HEK293 (cell line): ENCODE results near the gene LRP10.
A peak's percentile ranks its signal among the peaks of the same experiment; 100 is the strongest.

ENCODE experiments used
- KLF7 ChIP-seq: fragments of 450-650 bp; formaldehyde crosslinking; IDR thresholded peaks from 2 replicates; pipeline ENCODE4 v1.5.1; 2016; ENCODE audit warnings: missing biosample characterization, missing genetic modification characterization, borderline replicate concordance
- KLF9 ChIP-seq: fragments of 450-650 bp; formaldehyde crosslinking; IDR thresholded peaks from 2 replicates; pipeline ENCODE4 v1.5.1; 2016; ENCODE audit warnings: missing biosample characterization, missing genetic modification characterization, low read depth
- MEIS1 ChIP-seq: sonication (generic); formaldehyde crosslinking; IDR thresholded peaks from 2 replicates; pipeline ENCODE4 v1.8.1; 2022; ENCODE audit warnings: missing genetic modification reagents, mild to moderate bottlenecking, borderline replicate concordance
- SP7 ChIP-seq: fragments of 450-650 bp; formaldehyde crosslinking; IDR thresholded peaks from 2 replicates; pipeline ENCODE4 v1.5.1; 2016; ENCODE audit warnings: missing biosample characterization, missing genetic modification characterization
- YY1 ChIP-seq: fragments of 450-650 bp; formaldehyde crosslinking; IDR thresholded peaks from 2 replicates; pipeline ENCODE4 v1.5.1; 2018; ENCODE audit warnings: missing biosample characterization, missing genetic modification characterization
- ZFP37 ChIP-seq: fragments of 450-650 bp; formaldehyde crosslinking; IDR thresholded peaks from 2 replicates; pipeline ENCODE4 v1.5.1; 2016; ENCODE audit warnings: missing biosample characterization, missing genetic modification characterization
- ZFP41 ChIP-seq: fragments of 450-650 bp; formaldehyde crosslinking; IDR thresholded peaks from 2 replicates; pipeline ENCODE4 v1.5.1; 2016; ENCODE audit warnings: missing biosample characterization, missing genetic modification characterization, borderline replicate concordance
- ZNF10 ChIP-seq: fragments of 450-650 bp; formaldehyde crosslinking; IDR thresholded peaks from 2 replicates; pipeline ENCODE4 v1.5.1; 2017; ENCODE audit warnings: missing biosample characterization, missing genetic modification characterization
- ZNF155 ChIP-seq: fragments of 450-650 bp; formaldehyde crosslinking; IDR thresholded peaks from 2 replicates; pipeline ENCODE4 v1.5.1; 2016; ENCODE audit warnings: missing biosample characterization, missing genetic modification characterization
- ZNF175 ChIP-seq: fragments of 450-650 bp; formaldehyde crosslinking; IDR thresholded peaks from 2 replicates; pipeline ENCODE4 v1.5.1; 2016; ENCODE audit warnings: missing biosample characterization, missing genetic modification characterization
- ZNF214 ChIP-seq: fragments of 450-650 bp; formaldehyde crosslinking; IDR thresholded peaks from 2 replicates; pipeline ENCODE4 v1.5.1; 2017; ENCODE audit warnings: missing biosample characterization, mild to moderate bottlenecking, missing genetic modification characterization, borderline replicate concordance
- ZNF324 ChIP-seq: fragments of 450-650 bp; formaldehyde crosslinking; IDR thresholded peaks from 2 replicates; pipeline ENCODE4 v1.5.1; 2016; ENCODE audit warnings: missing biosample characterization, missing genetic modification characterization
- ZNF416 ChIP-seq: fragments of 450-650 bp; formaldehyde crosslinking; IDR thresholded peaks from 2 replicates; pipeline ENCODE4 v1.5.1; 2016; ENCODE audit warnings: missing biosample characterization, missing genetic modification characterization
- ZNF610 ChIP-seq: fragments of 450-650 bp; formaldehyde crosslinking; IDR thresholded peaks from 2 replicates; pipeline ENCODE4 v1.5.1; 2016; ENCODE audit warnings: missing biosample characterization, missing genetic modification characterization, borderline replicate concordance
- ZNF624 ChIP-seq: fragments of 450-650 bp; formaldehyde crosslinking; IDR thresholded peaks from 2 replicates; pipeline ENCODE4 v1.5.1; 2017; ENCODE audit warnings: missing biosample characterization, missing genetic modification characterization
- ZNF768 ChIP-seq: fragments of 450-650 bp; formaldehyde crosslinking; IDR thresholded peaks from 2 replicates; pipeline ENCODE4 v1.5.1; 2018; ENCODE audit warnings: missing biosample characterization, mild to moderate bottlenecking, missing genetic modification characterization
- ZNF843 ChIP-seq: fragments of 450-650 bp; formaldehyde crosslinking; IDR thresholded peaks from 2 replicates; pipeline ENCODE4 v1.5.1; 2016; ENCODE audit warnings: missing biosample characterization, missing genetic modification characterization
- TF ChIP-seq, protein P1 (sequence below): fragments of 450-650 bp; formaldehyde crosslinking; IDR thresholded peaks from 2 replicates; pipeline ENCODE4 v1.5.1; 2016; ENCODE audit warnings: missing biosample characterization, missing genetic modification characterization
- TF ChIP-seq, protein P2 (sequence below): fragments of 450-650 bp; formaldehyde crosslinking; IDR thresholded peaks from 2 replicates; pipeline ENCODE4 v1.5.1; 2016; ENCODE audit warnings: missing biosample characterization, missing genetic modification characterization
- TF ChIP-seq, protein P3 (sequence below): fragments of 450-650 bp; formaldehyde crosslinking; IDR thresholded peaks from 2 replicates; pipeline ENCODE4 v1.5.1; 2016; ENCODE audit warnings: missing biosample characterization, missing genetic modification characterization
- TF ChIP-seq, protein P4 (sequence below): fragments of 450-650 bp; formaldehyde crosslinking; IDR thresholded peaks from 2 replicates; pipeline ENCODE4 v1.5.1; 2017; ENCODE audit warnings: missing biosample characterization, missing genetic modification characterization
- TF ChIP-seq, protein P5 (sequence below): fragments of 450-650 bp; formaldehyde crosslinking; IDR thresholded peaks from 2 replicates; pipeline ENCODE4 v1.5.1; 2017; ENCODE audit warnings: missing biosample characterization, missing genetic modification characterization

LRP10 gene

DNA sequence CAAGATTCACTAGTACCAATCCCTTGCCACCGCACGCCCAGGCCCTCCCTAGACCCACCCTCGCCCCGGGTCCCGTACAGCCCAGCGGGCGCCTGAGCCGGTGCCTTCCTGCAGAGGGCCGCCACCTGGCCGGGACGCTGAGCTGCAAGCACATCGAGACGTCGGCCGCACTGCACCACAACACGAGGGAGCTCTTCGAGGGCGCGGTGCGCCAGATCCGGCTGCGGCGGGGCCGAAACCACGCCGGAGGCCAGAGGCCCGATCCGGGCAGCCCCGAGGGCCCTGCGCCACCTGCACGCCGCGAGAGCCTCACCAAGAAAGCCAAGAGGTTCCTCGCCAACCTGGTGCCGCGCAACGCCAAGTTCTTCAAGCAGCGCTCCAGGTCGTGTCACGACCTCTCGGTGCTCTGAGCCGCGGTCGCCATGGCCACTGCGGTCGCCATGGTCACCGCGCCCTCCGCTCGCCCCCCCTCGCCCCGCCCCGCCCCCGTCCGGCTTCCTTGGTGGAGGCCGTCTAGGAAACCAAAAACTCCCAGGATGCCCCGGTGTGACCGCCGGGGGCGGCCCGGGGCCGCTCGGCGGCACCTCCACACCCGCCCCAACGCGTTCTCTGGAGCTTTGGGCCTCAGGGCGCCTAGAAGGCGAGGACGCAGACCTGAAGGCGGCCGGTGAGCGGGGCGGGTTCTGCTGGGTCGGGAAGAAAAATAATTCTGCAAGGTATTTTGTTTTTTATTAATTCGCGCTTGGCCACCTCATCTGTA, 15.1 kb downstream of the LRP10 start (continued):
- no peak for TF ChIP-seq ZNF324 (tag by site-specific recombination)
- TF ChIP-seq ZFP37, result no peak
- no peak for TF ChIP-seq ZNF214 (tag by site-specific recombination)
- TF ChIP-seq, protein P1, sequence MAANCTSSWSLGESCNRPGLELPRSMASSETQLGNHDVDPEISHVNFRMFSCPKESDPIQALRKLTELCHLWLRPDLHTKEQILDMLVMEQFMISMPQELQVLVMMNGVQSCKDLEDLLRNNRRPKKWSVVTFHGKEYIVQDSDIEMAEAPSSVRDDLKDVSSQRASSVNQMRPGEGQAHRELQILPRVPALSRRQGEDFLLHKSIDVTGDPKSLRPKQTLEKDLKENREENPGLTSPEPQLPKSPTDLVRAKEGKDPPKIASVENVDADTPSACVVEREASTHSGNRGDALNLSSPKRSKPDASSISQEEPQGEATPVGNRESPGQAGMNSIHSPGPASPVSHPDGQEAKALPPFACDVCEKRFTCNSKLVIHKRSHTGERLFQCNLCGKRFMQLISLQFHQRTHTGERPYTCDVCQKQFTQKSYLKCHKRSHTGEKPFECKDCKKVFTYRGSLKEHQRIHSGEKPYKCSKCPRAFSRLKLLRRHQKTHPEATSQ, result no peak
- no peak; the same call in 1 of the 2 replicates for TF ChIP-seq ZNF768 (tag by site-specific recombination)
- TF ChIP-seq ZNF175 (tag by site-specific recombination), result no peak
- no peak for TF ChIP-seq ZNF610
- TF ChIP-seq ZNF843, result no peak
- TF ChIP-seq ZFP41 (tag by site-specific recombination), result no peak
- TF ChIP-seq, protein P2, sequence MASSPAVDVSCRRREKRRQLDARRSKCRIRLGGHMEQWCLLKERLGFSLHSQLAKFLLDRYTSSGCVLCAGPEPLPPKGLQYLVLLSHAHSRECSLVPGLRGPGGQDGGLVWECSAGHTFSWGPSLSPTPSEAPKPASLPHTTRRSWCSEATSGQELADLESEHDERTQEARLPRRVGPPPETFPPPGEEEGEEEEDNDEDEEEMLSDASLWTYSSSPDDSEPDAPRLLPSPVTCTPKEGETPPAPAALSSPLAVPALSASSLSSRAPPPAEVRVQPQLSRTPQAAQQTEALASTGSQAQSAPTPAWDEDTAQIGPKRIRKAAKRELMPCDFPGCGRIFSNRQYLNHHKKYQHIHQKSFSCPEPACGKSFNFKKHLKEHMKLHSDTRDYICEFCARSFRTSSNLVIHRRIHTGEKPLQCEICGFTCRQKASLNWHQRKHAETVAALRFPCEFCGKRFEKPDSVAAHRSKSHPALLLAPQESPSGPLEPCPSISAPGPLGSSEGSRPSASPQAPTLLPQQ (tag by site-specific recombination), result peak; percentile 10; the same call in 1 of the 2 replicates
- no peak for TF ChIP-seq ZNF155 (tag by site-specific recombination)
- no peak for TF ChIP-seq ZNF416 (tag by site-specific recombination)
- TF ChIP-seq, protein P3, sequence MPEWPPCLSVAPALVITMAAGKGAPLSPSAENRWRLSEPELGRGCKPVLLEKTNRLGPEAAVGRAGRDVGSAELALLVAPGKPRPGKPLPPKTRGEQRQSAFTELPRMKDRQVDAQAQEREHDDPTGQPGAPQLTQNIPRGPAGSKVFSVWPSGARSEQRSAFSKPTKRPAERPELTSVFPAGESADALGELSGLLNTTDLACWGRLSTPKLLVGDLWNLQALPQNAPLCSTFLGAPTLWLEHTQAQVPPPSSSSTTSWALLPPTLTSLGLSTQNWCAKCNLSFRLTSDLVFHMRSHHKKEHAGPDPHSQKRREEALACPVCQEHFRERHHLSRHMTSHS (tag by site-specific recombination), result no peak
- TF ChIP-seq ZNF10 (tag by site-specific recombination), result no peak
- TF ChIP-seq, protein P4, sequence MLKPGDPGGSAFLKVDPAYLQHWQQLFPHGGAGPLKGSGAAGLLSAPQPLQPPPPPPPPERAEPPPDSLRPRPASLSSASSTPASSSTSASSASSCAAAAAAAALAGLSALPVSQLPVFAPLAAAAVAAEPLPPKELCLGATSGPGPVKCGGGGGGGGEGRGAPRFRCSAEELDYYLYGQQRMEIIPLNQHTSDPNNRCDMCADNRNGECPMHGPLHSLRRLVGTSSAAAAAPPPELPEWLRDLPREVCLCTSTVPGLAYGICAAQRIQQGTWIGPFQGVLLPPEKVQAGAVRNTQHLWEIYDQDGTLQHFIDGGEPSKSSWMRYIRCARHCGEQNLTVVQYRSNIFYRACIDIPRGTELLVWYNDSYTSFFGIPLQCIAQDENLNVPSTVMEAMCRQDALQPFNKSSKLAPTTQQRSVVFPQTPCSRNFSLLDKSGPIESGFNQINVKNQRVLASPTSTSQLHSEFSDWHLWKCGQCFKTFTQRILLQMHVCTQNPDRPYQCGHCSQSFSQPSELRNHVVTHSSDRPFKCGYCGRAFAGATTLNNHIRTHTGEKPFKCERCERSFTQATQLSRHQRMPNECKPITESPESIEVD (tag by site-specific recombination), result no peak
- TF ChIP-seq YY1 (tag by site-specific recombination), result 0 out of 2 replicates have a peak, but pooled peaks have one; percentile 31
- peak; percentile 63 for TF ChIP-seq KLF9 (tag by site-specific recombination)
- TF ChIP-seq MEIS1, result no peak
- TF ChIP-seq KLF7 (tag by site-specific recombination), result no peak
- TF ChIP-seq ZNF624, result no peak
- TF ChIP-seq, protein P5, sequence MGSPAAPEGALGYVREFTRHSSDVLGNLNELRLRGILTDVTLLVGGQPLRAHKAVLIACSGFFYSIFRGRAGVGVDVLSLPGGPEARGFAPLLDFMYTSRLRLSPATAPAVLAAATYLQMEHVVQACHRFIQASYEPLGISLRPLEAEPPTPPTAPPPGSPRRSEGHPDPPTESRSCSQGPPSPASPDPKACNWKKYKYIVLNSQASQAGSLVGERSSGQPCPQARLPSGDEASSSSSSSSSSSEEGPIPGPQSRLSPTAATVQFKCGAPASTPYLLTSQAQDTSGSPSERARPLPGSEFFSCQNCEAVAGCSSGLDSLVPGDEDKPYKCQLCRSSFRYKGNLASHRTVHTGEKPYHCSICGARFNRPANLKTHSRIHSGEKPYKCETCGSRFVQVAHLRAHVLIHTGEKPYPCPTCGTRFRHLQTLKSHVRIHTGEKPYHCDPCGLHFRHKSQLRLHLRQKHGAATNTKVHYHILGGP (tag by site-specific recombination), result peak; percentile 60
- peak; percentile 48; the same call in 1 of the 2 replicates for TF ChIP-seq SP7 (tag by site-specific recombination)
